ENCODE results near the gene BACH2.

- no peak for TF ChIP-seq CTCF (IDR thresholded peaks at IDR 0.05)
- no peak for TF ChIP-seq POLR2A (IDR thresholded peaks at IDR 0.05)
These were observed 213.8 kb downstream of the BACH2 start for GRCh38 chr6:90082847-90083246.
